GM21825 (cell line): ENCODE measurements around the gene FOCAD.

ENCODE experiments used
- ATAC-seq: cut with Tn5 transposase; IDR thresholded peaks from one replicate; pipeline ENCODE4 v1.9.1; 2021; ENCODE audit warnings: mild to moderate bottlenecking, moderate library complexity; ENCODE audit not compliant: unreplicated experiment

FOCAD gene

DNA sequence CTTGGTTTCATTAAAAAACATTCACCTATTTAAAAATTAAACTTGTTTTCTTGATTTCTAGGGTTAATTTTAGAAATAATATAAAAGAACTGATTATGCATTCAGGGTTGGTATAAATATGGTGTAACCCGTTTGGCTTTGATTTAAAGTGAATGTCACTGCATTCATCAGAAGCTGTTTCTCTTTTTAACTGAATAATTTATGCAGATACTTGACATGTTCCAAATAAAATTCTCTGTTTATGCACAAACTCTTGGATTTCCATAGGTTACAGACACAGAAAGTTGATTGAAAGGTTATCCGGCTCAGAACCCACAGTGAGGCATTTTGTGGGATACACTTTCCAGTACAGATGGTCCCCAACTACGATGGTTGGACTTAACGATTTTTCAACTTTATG lies 186.1 kb downstream of the FOCAD start:
- no peak for ATAC-seq

DNA sequence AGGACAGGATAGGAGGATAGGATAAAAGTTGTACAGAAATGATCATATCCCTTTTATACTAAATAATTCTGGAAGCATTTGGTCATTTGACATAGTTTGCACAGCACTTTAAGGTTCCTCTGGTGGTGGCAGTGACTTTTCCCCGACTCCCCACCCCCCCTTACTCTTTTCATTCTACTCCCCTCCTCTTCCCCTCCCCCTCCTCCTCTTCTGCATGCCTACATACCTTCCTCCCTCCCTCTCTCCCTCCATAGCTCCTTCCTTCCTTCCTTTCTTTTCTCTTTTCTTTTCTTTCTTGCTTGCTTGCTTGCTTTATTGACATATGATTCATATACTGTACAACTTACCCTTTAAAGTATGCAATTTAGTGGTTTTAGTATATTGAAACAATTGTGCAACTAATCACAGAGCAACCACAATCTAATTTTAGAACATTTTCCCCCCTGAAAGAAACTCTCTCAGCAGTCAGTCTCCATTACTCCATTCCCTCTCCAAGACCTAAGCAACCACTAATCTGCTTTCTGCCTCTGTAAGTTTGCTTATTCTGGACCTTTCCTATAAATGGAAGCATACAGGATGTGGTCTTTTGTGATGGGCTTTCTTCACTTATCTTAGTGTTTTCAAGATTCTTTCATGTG lies 188.4 kb downstream of the FOCAD start:
- ATAC-seq = no peak

DNA sequence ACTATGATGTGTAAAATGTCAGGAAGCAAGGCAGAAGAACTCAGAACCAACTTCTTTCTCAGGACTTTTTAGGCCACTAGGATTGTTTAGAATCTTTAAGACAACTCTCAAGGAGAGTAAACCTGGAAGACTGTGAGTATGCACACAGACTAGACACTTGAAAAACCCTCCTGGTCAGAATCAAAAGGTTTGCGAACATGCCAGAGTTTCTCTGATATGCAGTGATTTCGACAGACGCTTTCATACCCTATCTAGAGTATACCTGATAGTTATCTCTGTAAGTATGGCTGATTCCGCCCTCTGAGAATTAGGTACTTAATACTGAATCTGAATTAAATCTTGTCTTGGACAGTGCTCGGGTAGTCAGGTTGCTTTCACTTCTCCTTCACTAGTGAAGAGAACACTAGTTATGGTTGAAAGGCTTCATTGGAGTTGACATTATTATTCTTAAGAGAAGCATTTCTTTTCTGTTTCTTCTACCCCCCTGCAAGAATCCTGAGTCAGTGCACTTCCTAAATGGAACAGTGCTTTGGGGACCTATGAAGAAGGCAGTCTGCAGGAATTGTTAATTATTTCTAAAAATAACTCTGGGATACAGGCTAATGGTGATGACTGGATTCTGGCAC lies 189.3 kb downstream of the FOCAD start:
- no peak for ATAC-seq

- no peak for ATAC-seq
Measured at GRCh38 chr9:20880271-20880670, 196.2 kb downstream of the FOCAD start.

DNA sequence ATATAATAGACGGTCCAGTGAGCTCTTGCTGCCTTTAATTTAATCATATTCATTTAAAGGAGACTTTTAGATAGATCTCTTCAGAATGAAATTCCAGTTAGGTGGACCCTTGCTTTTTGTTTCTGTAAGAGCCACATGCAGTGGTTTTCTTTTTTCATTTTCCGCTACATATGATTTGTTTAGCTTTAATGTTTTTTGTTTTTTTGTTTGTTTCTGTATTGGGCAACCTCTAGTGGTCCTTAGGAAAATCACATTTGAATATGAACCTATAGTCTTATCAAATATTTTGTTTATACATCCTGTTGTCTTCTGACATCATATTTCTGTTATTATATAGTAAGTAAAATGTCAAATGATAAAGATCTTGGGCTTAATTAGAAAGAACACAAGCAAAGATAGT lies 196.6 kb downstream of the FOCAD start:
- no peak for ATAC-seq

GRCh38 chr9:20884985-20885593 lies 201.0 kb downstream of the FOCAD start:
- ATAC-seq = no peak

DNA sequence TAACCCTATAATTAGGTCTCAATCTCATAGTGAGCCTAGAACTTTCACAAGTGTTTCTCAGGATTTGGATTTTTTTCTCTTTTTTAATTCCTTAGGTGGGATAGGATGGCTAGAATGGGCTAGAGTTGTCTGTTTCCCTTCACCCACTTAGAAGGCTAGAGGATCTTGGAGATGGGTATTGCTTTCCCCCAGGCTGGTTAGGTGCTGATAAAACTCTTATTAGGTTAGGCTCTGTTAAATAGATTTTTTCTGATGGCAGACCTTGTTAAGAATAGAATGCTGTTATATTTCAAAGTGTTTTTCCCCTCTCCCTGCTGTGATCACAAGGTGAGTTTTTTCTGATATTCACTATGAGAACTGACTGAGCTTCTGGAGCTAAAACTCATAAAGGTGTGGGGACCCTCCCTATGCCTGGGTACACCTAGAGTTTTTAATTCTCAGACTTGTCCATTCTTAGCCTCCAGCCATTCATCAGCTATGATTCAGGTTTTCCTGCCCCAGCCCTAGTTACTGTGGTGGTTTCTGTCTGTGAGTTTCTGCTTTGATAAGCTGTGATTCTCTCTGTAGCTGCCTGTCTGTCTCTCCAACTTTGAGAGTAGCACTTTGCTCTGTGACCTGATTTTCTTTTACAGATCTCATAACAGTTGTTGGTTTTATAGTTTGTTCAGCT lies 215.0 kb downstream of the FOCAD start:
- ATAC-seq = no peak

GRCh38 chr9:20903212-20903611 lies 219.2 kb downstream of the FOCAD start:
- no peak for ATAC-seq

DNA sequence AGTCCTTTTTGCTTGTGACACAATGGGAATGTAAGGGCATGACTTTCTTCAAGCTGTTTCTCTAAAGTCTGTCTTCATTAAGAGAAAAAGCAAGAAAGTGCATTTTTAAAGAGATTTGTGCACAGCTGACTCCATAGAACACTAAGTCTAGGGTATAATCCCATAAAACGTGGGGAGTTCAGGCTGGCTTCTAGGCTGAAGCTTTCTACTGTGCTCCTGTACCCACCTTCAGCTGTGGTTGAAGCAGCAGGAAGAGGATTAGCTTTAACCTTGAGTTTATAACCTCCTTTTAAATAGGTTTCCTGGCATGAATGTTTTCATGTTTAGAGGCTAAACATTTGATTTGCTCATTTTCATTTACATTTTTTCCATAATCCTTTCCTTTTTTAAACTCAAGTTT lies 220.9 kb downstream of the FOCAD start:
- no peak for ATAC-seq

GRCh38 chr9:20906326-20906725 lies 222.3 kb downstream of the FOCAD start:
- no peak for ATAC-seq

DNA sequence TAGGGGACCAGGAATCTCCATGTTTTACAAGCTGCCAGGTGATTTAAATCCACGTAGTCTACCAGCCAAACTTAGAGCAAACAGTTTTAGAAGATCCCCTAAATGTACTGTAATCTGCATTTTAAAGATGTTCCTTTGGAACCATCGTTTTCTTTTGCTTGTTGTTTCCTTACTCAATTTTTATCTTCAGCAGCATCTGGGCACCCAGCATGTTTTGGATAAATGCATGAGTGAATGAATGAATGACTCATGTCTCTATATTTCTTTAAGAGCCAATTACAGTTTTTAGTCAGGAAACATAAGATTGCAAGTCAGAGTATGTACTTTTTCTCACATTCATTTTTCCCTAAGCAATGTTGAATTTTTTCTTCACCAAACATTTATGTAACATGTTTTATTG lies 224.4 kb downstream of the FOCAD start:
- no peak for ATAC-seq

DNA sequence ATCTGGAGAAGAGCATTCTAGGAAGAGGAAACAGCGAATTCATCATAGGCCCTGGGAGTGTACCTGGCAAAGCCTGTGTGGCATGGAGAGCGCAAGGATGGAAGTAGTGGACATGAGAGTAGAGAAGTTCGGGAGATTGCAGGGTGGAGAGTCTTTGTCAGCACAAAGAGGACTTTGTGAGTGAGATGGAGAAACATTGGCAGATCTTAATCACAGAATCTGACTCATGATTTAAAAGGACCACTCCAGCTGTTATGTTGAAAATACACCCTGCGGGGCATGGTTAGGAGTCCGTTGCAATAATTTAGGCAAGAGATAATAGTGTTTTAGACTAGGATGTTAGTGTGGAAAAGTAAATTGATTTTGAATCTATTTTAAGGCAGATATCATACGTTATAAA lies 230.5 kb downstream of the FOCAD start:
- ATAC-seq = no peak

GRCh38 chr9:20921362-20921761 lies 237.3 kb downstream of the FOCAD start:
- ATAC-seq = no peak

- ATAC-seq = no peak
Measured at GRCh38 chr9:20925256-20926045, 241.4 kb downstream of the FOCAD start.

- no peak for ATAC-seq
Measured at GRCh38 chr9:20929276-20929675, 245.2 kb downstream of the FOCAD start.

- ATAC-seq = no peak
Measured at GRCh38 chr9:20930836-20931235, 246.8 kb downstream of the FOCAD start.

DNA sequence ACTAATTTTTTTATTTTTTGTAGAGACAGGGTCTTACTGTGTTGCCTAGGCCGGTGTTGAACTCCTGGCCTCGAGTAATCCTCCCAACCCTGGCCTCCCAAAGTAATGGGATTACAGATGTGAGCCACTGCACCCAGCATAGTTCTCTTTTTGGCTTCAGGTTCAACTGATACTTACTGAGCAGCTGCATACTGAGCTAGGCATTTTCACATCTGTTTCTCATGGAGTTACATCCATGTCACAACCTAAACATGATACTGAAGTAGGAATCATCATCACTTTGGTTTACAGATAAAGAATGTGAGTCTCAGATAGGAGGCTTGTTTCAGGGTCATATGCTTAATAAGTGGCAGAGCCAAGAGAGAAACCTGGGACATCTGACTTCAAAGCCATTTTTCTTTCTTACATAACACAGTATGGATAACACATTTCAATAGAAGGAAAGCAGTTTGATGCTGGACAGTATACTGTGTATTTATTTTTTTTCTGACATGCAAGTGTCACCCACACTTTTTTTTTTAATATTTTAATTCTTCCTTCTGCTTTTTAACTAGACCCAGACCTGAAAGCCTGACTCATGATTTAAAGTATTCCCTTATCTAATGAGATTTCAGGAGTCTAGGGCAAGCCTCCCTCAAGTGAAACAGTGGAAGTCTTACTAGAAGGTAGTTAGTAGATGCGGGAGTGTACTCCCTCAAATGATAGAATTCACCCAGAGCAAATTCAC lies 256.6 kb downstream of the FOCAD start:
- ATAC-seq = peak; percentile 37

- peak; percentile 98 for ATAC-seq
Measured at GRCh38 chr9:20941174-20941690, 257.2 kb downstream of the FOCAD start.

GRCh38 chr9:20944507-20944906 lies 260.4 kb downstream of the FOCAD start:
- no peak for ATAC-seq

DNA sequence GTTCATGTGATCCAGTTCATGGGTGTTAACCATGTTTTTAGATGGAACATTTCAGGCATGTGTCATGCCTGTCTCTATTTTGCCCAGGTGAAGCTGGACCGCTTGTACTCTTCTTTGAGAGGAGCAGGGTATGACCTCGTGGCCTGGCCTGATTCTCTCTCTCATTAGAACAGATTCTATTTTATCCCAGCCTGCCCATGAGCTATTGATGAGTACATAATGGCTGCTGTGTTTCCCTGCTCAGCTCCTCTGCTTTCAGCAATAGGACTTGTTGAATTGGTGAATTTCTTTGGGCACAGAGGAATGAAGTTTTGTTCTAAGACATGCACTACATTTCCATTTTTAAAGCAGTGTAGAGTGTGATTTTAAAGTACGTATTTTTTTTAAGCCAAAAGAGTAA lies 261.2 kb downstream of the FOCAD start:
- ATAC-seq = no peak
